K562 (cell line): ENCODE measurements around the gene VPS50. TPM values are rescaled to one million over a fixed set of nuclear protein-coding genes. Genes with fewer than 3 reads are reported as not detected.

Source experiments
- ATAC-seq: fragments of 200-7000 bp; cut with Tn5 transposase; 3 replicates; pipeline ENCODE4 v1.9.1; 2020; ENCODE audit warnings: moderate library complexity
- BruUV-seq: library from RNA; stranded (reverse); fragments of 400-500 nt; replicated peaks from 2 replicates; lab custom pipeline; 2021; lab: Mats Ljungman, UMichigan
- CTCF ChIA-PET: fragments of 300-600 bp; formaldehyde crosslinking; extraction: SDS; loops from one replicate; lab custom pipeline; 2021; ENCODE audit warnings: low intra/inter-chr PET ratio; lab: Yijun Ruan, JAX
- POLR2A ChIA-PET: fragments of 300-600, 350-650 bp; sonication (Branson Sonifier 250); formaldehyde crosslinking; extraction: SDS; loops from one replicate; lab custom pipeline; 2021; ENCODE audit warnings: antibody characterized with exemption, inconsistent platforms; lab: Yijun Ruan, JAX
- DNase-seq, 4 experiments: peaks; one replicate each; pipeline versions ENCODE4 v3.0.0 to v3.0.0-alpha.2; 2011 to 2018; ENCODE audit warnings: low spot score in 3 of 4, mixed read lengths in 3 of 4; ENCODE audit errors: extremely low read depth in 1 of 4
- FAIRE-seq: peaks from 2 replicates; lab custom pipeline; 2011; peaks lifted over from hg19 to GRCh38; lab: Jason Lieb, UNC
- H2AFZ ChIP-seq: 2 replicates; pipeline ENCODE4 v1.6.0; 2011; ENCODE audit warnings: low read depth, low read length, control low read depth, inconsistent platforms
- H3K27ac ChIP-seq: fragments of 200-600 bp; 3 replicates; pipeline ENCODE4 v1.8.0; 2011; ENCODE audit warnings: low read depth, mild to moderate bottlenecking, control low read depth, inconsistent platforms, low read length, moderate library complexity, mixed read lengths; ENCODE audit errors: extremely low read depth
- H3K27me3 ChIP-seq, 2 experiments: fragments of 300-600 bp in 1 of 2; 2 replicates in 1 of 2; 3 replicates in 1 of 2; pipeline versions ENCODE4 v1.6.0 to v1.8.0; 2011; ENCODE audit warnings: inconsistent platforms in 2 of 2, low read length in 2 of 2, mild to moderate bottlenecking in 1 of 2, mixed read lengths in 1 of 2, moderate library complexity in 1 of 2; ENCODE audit not compliant: control insufficient read depth in 2 of 2, insufficient read depth in 2 of 2
- H3K36me3 ChIP-seq: fragments of 300-600 bp; 3 replicates; pipeline ENCODE4 v1.8.0; 2011; ENCODE audit warnings: mild to moderate bottlenecking, low read length, inconsistent platforms; ENCODE audit not compliant: control insufficient read depth, insufficient read depth
- H3K4me1 ChIP-seq, 2 experiments: fragments of 200-600 bp in 1 of 2; replicated peaks in 1 of 2; 2 replicates in 1 of 2; 3 replicates in 1 of 2; pipeline versions ENCODE4 v1.5.1 to v1.8.0; 2011; ENCODE audit warnings: inconsistent platforms in 2 of 2, low read length in 2 of 2, mild to moderate bottlenecking in 1 of 2, mixed read lengths in 1 of 2, moderate library complexity in 1 of 2; ENCODE audit not compliant: control insufficient read depth in 2 of 2, insufficient read depth in 2 of 2
- H3K4me2 ChIP-seq: 2 replicates; pipeline ENCODE4 v1.6.1; 2011; ENCODE audit warnings: low read length, control low read depth, inconsistent platforms, mixed read lengths; ENCODE audit not compliant: insufficient read depth
- H3K4me3 ChIP-seq: fragments of 200-600 bp; sonication (generic), shearing (Covaris generic); 2 replicates; pipeline ENCODE4 v1.5.1; 2016; ENCODE audit warnings: control low read depth, inconsistent platforms
- H3K79me2 ChIP-seq: fragments of 200-600 bp; 3 replicates; pipeline ENCODE4 v1.8.0; 2011; ENCODE audit warnings: low read length, inconsistent platforms; ENCODE audit not compliant: control insufficient read depth, insufficient read depth
- H3K9ac ChIP-seq, 2 experiments: 2 replicates each; pipeline versions ENCODE4 v1.6.0 to v1.6.1; 2011; ENCODE audit warnings: low read depth in 2 of 2, low read length in 2 of 2, control low read depth in 1 of 2, inconsistent platforms in 1 of 2, mild to moderate bottlenecking in 1 of 2, mixed read lengths in 1 of 2; ENCODE audit not compliant: insufficient read depth in 1 of 2
- H3K9me1 ChIP-seq: one replicate; pipeline ENCODE4 v1.6.0; 2011; ENCODE audit warnings: inconsistent platforms, mild to moderate bottlenecking, low read length, moderate library complexity; ENCODE audit not compliant: control insufficient read depth, insufficient read depth
- H3K9me3 ChIP-seq: replicated peaks from 2 replicates; pipeline ENCODE4 v1.5.1; 2011; ENCODE audit warnings: low read depth, low read length, inconsistent platforms; ENCODE audit not compliant: control insufficient read depth, insufficient read depth
- H4K20me1 ChIP-seq: replicated peaks from 2 replicates; pipeline ENCODE4 v1.6.1; 2011; ENCODE audit warnings: low read length, inconsistent platforms, mixed read lengths; ENCODE audit not compliant: control insufficient read depth, insufficient read depth
- CEBPG ChIP-seq, 3 experiments: fragments of 200-800 bp in 1 of 3; sonication (Bioruptor generic) in 1 of 3; sonication (generic) in 1 of 3; formaldehyde crosslinking in 1 of 3; IDR thresholded peaks in 2 of 3; conservative IDR thresholded peaks in 1 of 3; 2 replicates each; pipeline versions ENCODE4 v1.6.1 to v1.8.0; 2016 to 2022; ENCODE audit warnings: missing compliant biosample characterization in 2 of 3, missing genetic modification characterization in 2 of 3, mild to moderate bottlenecking in 1 of 3, missing genetic modification reagents in 1 of 3
- SNIP1 ChIP-seq: fragments of 450-650 bp; IDR thresholded peaks from 2 replicates; pipeline ENCODE4 v1.7.1; 2017; ENCODE audit warnings: low read depth, mild to moderate bottlenecking
- WGBS: fragments of 100-300 bp; shearing (Covaris generic); methylation state at CpG from one replicate; pipeline ENCODE4 v1.1.6; 2016; ENCODE audit warnings: low coverage, mixed read lengths; ENCODE audit not compliant: insufficient coverage; ENCODE audit errors: missing lambda C conversion rate; 5-methylcytosine and 5-hydroxymethylcytosine counted together
- in situ Hi-C: fragments of 300-500 bp; cut with MboI; formaldehyde crosslinking; loops from 4 replicates; pipeline ENCODE4 v1.15.0; 2018; ENCODE audit warnings: inconsistent platforms, mixed read lengths
- intact Hi-C: fragments of 100-400 bp; cut with micrococcal nuclease; formaldehyde crosslinking; loops from 2 replicates; pipeline ENCODE4 v1.14.2; 2022
- polyA plus RNA-seq, 8 experiments: library from polyadenylated mRNA; depleted of rRNA in 4 of 8; stranded (reverse) in 5 of 8; unstranded in 3 of 8; fragments of >200 nt; fragmentation: Nextera tagmentation in 2 of 8; fragmentation: Illumina TruSeq in 1 of 8; extraction: Ambion mirVana in 2 of 8; extraction: Trizol in 1 of 8; gene quantifications; 2 replicates each; pipeline versions ENCODE4 v1.2.1 to v1.2.3, GENCODE V29; 2011 to 2014; ENCODE audit warnings: inconsistent platforms in 1 of 8, missing spikeins in 1 of 8
- total RNA-seq, 7 experiments: library from RNA; depleted of rRNA in 6 of 7; stranded (reverse); fragments of >200 nt in 6 of 7; fragmentation: Illumina TruSeq in 2 of 7; extraction: Trizol in 2 of 7; gene quantifications; 2 replicates each; pipeline versions ENCODE4 v1.2.1 to v1.2.3, GENCODE V29; 2011 to 2021; ENCODE audit warnings: low replicate concordance in 1 of 7
- TF ChIP-seq, protein P1 (sequence below): fragments of 450-650 bp; IDR thresholded peaks from 2 replicates; pipeline ENCODE4 v1.6.1; 2016; ENCODE audit warnings: mild to moderate bottlenecking, moderate library complexity

Gene VPS50
- total and polyA plus RNA-seq, 9 of the 15 experiments (the other 6 are each of a cell fraction or from before 2014, with no cell fraction given) = 10.5 to 29.4 (median 15.8) TPM

- 56% methylated on average over 1 of the region's 1 CpG for WGBS
- no peak for TF ChIP-seq CEBPG (CRISPR knock-in tag; IDR thresholded peaks at IDR 0.05)
- TF ChIP-seq CEBPG (tag; conservative IDR thresholded peaks at IDR 0.05 in 1 of 2, IDR thresholded peaks at IDR 0.05 in 1 of 2) = 0 out of 4 replicates have a peak, but pooled peaks of 1 of the 2 experiments have one; percentile 0
- TF ChIP-seq, protein P1, sequence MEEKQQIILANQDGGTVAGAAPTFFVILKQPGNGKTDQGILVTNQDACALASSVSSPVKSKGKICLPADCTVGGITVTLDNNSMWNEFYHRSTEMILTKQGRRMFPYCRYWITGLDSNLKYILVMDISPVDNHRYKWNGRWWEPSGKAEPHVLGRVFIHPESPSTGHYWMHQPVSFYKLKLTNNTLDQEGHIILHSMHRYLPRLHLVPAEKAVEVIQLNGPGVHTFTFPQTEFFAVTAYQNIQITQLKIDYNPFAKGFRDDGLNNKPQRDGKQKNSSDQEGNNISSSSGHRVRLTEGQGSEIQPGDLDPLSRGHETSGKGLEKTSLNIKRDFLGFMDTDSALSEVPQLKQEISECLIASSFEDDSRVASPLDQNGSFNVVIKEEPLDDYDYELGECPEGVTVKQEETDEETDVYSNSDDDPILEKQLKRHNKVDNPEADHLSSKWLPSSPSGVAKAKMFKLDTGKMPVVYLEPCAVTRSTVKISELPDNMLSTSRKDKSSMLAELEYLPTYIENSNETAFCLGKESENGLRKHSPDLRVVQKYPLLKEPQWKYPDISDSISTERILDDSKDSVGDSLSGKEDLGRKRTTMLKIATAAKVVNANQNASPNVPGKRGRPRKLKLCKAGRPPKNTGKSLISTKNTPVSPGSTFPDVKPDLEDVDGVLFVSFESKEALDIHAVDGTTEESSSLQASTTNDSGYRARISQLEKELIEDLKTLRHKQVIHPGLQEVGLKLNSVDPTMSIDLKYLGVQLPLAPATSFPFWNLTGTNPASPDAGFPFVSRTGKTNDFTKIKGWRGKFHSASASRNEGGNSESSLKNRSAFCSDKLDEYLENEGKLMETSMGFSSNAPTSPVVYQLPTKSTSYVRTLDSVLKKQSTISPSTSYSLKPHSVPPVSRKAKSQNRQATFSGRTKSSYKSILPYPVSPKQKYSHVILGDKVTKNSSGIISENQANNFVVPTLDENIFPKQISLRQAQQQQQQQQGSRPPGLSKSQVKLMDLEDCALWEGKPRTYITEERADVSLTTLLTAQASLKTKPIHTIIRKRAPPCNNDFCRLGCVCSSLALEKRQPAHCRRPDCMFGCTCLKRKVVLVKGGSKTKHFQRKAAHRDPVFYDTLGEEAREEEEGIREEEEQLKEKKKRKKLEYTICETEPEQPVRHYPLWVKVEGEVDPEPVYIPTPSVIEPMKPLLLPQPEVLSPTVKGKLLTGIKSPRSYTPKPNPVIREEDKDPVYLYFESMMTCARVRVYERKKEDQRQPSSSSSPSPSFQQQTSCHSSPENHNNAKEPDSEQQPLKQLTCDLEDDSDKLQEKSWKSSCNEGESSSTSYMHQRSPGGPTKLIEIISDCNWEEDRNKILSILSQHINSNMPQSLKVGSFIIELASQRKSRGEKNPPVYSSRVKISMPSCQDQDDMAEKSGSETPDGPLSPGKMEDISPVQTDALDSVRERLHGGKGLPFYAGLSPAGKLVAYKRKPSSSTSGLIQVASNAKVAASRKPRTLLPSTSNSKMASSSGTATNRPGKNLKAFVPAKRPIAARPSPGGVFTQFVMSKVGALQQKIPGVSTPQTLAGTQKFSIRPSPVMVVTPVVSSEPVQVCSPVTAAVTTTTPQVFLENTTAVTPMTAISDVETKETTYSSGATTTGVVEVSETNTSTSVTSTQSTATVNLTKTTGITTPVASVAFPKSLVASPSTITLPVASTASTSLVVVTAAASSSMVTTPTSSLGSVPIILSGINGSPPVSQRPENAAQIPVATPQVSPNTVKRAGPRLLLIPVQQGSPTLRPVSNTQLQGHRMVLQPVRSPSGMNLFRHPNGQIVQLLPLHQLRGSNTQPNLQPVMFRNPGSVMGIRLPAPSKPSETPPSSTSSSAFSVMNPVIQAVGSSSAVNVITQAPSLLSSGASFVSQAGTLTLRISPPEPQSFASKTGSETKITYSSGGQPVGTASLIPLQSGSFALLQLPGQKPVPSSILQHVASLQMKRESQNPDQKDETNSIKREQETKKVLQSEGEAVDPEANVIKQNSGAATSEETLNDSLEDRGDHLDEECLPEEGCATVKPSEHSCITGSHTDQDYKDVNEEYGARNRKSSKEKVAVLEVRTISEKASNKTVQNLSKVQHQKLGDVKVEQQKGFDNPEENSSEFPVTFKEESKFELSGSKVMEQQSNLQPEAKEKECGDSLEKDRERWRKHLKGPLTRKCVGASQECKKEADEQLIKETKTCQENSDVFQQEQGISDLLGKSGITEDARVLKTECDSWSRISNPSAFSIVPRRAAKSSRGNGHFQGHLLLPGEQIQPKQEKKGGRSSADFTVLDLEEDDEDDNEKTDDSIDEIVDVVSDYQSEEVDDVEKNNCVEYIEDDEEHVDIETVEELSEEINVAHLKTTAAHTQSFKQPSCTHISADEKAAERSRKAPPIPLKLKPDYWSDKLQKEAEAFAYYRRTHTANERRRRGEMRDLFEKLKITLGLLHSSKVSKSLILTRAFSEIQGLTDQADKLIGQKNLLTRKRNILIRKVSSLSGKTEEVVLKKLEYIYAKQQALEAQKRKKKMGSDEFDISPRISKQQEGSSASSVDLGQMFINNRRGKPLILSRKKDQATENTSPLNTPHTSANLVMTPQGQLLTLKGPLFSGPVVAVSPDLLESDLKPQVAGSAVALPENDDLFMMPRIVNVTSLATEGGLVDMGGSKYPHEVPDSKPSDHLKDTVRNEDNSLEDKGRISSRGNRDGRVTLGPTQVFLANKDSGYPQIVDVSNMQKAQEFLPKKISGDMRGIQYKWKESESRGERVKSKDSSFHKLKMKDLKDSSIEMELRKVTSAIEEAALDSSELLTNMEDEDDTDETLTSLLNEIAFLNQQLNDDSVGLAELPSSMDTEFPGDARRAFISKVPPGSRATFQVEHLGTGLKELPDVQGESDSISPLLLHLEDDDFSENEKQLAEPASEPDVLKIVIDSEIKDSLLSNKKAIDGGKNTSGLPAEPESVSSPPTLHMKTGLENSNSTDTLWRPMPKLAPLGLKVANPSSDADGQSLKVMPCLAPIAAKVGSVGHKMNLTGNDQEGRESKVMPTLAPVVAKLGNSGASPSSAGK = no peak
- no peak for TF ChIP-seq SNIP1
- Histone ChIP-seq H3K9ac (no peak overlapping the region), H3K4me2 (no peak overlapping the region), H3K4me1 (no peaks in the 10 kb centered on the region), H3K9me3 (no peaks in the 10 kb centered on the region), H3K9me1 (no peaks in the 10 kb centered on the region), H3K4me3 (no peak overlapping the region), H3K27ac (no peak overlapping the region), H4K20me1 (no peaks in the 10 kb centered on the region), H3K79me2 (no peaks in the 10 kb centered on the region), H3K36me3 (peaks cover 7% of the 10 kb centered on the region; the same call in 2 of the 3 replicates), H3K27me3 (no peaks in the 10 kb centered on the region), H2AFZ (no peak overlapping the region)
- POLR2A ChIA-PET = interaction anchor here (0.6 to 1.0 kb wide), 2 partner anchors 11 to 302 kb away, joined by 4 to 5 read pairs; no protein-coding TSS in a partner anchor
- CTCF ChIA-PET = no interaction called here
- in situ Hi-C loops = no loop called here
- BruUV-seq = no TSS peak
- DNase-seq = no peak
- no peak for FAIRE-seq
- ATAC-seq = no peak
- intact Hi-C loops = no loop called here
Measured at GRCh38 chr7:93279541-93279940, 47.4 kb downstream of the VPS50 start.
